ENCODE results near the gene UBE2J1. TPM values are rescaled to one million over a fixed set of nuclear protein-coding genes. Genes with fewer than 3 reads are reported as not detected.

UBE2J1 gene
- total RNA-seq, 1 donor from 2014 or later, result 31.5 TPM

DNA sequence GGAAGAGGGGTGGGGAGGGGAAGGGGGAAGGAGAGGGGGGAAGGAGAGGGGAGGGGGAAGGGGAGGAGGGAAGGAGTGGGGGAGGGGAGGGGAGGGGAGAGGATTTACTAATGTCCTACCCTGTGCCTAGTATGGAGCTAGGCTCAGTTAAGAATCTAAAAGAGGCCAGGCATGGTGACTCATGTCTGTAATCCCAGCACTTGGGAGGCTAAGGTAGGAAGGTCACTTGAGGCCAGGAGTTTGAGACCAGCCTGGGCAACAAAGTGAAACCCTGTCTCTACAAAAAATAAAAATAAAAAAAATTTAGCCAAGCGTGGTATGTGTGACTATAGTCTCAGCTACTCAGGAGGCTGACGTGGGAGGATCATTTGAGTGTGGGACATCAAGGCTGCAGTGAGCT is 13.0 kb downstream of the UBE2J1 start:
- Mint-ChIP-seq H3K27ac (ENCODE audit: unreplicated experiment) (no peak overlapping the region), H3K4me3 (ENCODE audit: unreplicated experiment) (no peak overlapping the region), H3K4me1 (ENCODE audit: low read depth, unreplicated experiment) (no peaks in the 10 kb centered on the region), H3K9me3 (ENCODE audit: unreplicated experiment) (no peaks in the 10 kb centered on the region), H3K27me3 (ENCODE audit: unreplicated experiment) (peaks cover 5% of the 10 kb centered on the region), H3K36me3 (ENCODE audit: unreplicated experiment) (no peaks in the 10 kb centered on the region)
- TF ChIP-seq, protein P1, sequence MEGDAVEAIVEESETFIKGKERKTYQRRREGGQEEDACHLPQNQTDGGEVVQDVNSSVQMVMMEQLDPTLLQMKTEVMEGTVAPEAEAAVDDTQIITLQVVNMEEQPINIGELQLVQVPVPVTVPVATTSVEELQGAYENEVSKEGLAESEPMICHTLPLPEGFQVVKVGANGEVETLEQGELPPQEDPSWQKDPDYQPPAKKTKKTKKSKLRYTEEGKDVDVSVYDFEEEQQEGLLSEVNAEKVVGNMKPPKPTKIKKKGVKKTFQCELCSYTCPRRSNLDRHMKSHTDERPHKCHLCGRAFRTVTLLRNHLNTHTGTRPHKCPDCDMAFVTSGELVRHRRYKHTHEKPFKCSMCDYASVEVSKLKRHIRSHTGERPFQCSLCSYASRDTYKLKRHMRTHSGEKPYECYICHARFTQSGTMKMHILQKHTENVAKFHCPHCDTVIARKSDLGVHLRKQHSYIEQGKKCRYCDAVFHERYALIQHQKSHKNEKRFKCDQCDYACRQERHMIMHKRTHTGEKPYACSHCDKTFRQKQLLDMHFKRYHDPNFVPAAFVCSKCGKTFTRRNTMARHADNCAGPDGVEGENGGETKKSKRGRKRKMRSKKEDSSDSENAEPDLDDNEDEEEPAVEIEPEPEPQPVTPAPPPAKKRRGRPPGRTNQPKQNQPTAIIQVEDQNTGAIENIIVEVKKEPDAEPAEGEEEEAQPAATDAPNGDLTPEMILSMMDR (IDR thresholded peaks at IDR 0.05; ENCODE audit: partially characterized antibody, unreplicated experiment), result no peak
- DNase-seq, result no peak

DNA sequence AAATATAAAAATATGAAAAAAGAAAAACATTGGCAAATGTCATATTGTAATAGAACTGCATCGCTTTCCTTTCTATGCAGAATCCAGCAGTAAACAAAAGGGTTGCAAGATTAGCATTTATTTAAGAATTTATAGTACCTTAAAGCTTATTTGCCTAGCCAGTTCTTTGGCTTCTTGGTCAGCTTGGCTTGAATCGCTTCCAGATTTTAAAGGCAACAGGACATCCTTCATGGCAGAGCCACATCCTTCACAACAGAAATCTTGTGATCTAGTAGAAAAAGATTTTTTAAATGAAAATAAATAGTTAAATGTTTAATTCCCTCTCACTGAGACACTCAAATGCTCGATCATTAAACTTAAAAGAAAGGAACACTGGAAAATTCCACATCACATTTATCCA is 17.4 kb downstream of the UBE2J1 start:
- Mint-ChIP-seq H3K27me3 (ENCODE audit: unreplicated experiment) (peaks cover 5% of the 10 kb centered on the region), H3K4me3 (ENCODE audit: unreplicated experiment) (no peak overlapping the region), H3K4me1 (ENCODE audit: low read depth, unreplicated experiment) (no peaks in the 10 kb centered on the region), H3K36me3 (ENCODE audit: unreplicated experiment) (no peaks in the 10 kb centered on the region), H3K9me3 (ENCODE audit: unreplicated experiment) (no peaks in the 10 kb centered on the region), H3K27ac (ENCODE audit: unreplicated experiment) (no peak overlapping the region)
- no peak for DNase-seq
- TF ChIP-seq, protein P1 (IDR thresholded peaks at IDR 0.05; ENCODE audit: partially characterized antibody, unreplicated experiment), result no peak

DNA sequence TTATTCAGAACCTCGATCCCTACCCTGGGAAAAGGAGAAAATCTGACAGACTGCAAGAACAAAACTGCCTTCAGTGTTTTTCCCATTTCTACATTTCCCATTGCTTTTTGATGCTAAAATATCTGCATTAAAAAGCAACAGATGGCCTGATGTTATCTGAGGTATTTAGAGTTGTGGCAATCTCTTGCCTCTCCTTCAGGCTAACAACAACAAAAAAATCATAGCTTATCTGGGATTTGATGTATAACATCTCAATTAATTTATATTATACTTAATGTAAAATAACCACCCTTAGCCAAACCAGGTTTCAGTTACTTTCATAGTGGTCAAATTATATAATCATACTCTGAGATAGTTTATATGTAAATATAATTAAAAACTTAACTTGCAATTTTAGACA is 21.6 kb downstream of the UBE2J1 start:
- no peaks in the 10 kb centered on the region for H3K9me3 Mint-ChIP-seq (ENCODE audit: unreplicated experiment)
- H3K27me3 Mint-ChIP-seq (ENCODE audit: unreplicated experiment), result no peaks in the 10 kb centered on the region
- TF ChIP-seq, protein P1 (IDR thresholded peaks at IDR 0.05; ENCODE audit: partially characterized antibody, unreplicated experiment), result no peak
- no peak for DNase-seq
- H3K4me3 Mint-ChIP-seq (ENCODE audit: unreplicated experiment), result no peak overlapping the region
- no peak overlapping the region for H3K27ac Mint-ChIP-seq (ENCODE audit: unreplicated experiment)
- no peaks in the 10 kb centered on the region for H3K36me3 Mint-ChIP-seq (ENCODE audit: unreplicated experiment)
- H3K4me1 Mint-ChIP-seq (ENCODE audit: low read depth, unreplicated experiment), result no peaks in the 10 kb centered on the region

DNA sequence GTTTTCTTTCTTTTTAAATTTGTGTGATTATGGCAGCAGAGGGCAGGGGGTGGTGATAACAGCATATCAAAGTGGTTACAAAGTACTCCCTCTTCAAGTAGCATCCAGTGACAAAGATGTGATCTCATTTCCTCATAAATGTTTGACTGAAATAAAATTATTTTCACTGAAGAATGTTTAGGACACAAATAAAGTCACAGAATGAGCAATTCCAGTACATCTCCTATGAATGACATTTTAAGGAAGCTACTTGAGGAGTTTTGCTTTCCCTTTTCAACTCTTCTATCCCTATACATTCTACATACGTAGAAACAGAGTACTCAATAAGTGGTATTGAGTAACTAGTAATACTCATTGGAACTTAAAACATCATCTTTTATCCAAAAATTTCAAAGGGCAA is 23.5 kb downstream of the UBE2J1 start:
- TF ChIP-seq, protein P1 (IDR thresholded peaks at IDR 0.05; ENCODE audit: partially characterized antibody, unreplicated experiment), result no peak
- no peak overlapping the region for H3K4me3 Mint-ChIP-seq (ENCODE audit: unreplicated experiment)
- no peaks in the 10 kb centered on the region for H3K27me3 Mint-ChIP-seq (ENCODE audit: unreplicated experiment)
- no peaks in the 10 kb centered on the region for H3K36me3 Mint-ChIP-seq (ENCODE audit: unreplicated experiment)
- H3K27ac Mint-ChIP-seq (ENCODE audit: unreplicated experiment), result no peak overlapping the region
- no peaks in the 10 kb centered on the region for H3K4me1 Mint-ChIP-seq (ENCODE audit: low read depth, unreplicated experiment)
- no peaks in the 10 kb centered on the region for H3K9me3 Mint-ChIP-seq (ENCODE audit: unreplicated experiment)
- DNase-seq, result no peak

DNA sequence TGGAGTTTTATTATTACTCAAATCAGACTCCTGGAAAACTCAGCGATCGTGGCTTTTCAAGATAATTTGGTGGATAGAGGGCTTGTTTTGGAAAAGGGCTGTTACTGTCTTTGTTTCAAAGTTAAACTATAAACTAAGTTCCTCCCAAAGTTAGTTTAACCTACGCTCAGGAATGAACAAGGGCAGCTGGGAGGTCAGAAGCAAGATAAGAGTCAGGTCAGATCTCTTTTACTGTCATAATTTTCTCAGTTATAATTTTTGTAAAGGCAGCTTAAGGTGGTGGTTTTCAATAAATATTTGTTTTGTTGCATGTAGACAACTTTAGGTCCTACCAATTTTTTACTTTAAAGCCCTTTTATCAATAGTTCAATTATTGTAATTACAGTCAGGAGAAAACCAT is 28.2 kb downstream of the UBE2J1 start:
- Mint-ChIP-seq H3K27me3 (ENCODE audit: unreplicated experiment) (peaks cover 4% of the 10 kb centered on the region), H3K36me3 (ENCODE audit: unreplicated experiment) (peaks cover 8% of the 10 kb centered on the region), H3K27ac (ENCODE audit: unreplicated experiment) (no peak overlapping the region), H3K4me3 (ENCODE audit: unreplicated experiment) (no peak overlapping the region), H3K4me1 (ENCODE audit: low read depth, unreplicated experiment) (no peaks in the 10 kb centered on the region), H3K9me3 (ENCODE audit: unreplicated experiment) (no peaks in the 10 kb centered on the region)
- TF ChIP-seq, protein P1 (IDR thresholded peaks at IDR 0.05; ENCODE audit: partially characterized antibody, unreplicated experiment), result no peak
- no peak for DNase-seq
